ENCODE data around the gene MED6.

MED6 gene

DNA sequence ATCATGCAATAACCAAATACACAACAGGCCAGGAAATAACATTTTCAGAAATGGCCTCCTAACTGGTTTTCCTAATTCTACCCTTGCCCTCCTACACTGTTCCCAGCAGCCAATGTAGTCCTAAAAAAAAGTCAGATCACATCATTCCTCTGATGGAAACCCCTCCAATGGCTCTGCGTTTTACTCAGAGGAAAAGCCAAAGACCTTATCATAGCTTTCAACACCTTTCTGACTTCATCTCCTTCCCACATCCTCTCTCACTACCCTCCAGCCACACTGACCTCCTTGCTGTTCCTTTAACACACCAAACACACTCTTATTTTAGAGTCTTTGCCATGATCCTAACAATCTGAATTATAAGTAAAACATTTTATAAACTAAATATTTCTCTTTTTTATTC, 1.1 kb downstream of the MED6 start:
- in situ Hi-C loops (cut with MboI; ENCODE audit: low sequenced_read_pairs): no loop called here

DNA sequence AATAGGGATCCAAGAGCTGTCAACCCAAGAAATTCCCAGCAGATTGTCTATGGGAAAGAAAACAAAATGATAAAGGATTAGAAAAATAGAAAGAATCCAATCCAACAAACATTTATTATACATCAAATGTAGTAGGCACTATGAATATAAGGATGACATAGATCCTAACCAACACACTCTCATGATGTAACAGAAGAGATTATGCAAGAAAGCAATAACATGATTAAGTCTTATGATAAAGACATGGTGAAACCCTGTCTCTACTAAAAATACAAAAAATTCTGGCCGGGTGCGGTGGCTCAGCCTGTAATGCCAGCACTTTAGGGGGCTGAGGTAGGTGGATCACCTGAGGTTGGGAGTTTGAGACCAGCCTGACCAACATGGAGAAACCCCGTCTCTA, 2.7 kb downstream of the MED6 start:
- in situ Hi-C loops (cut with MboI; ENCODE audit: low sequenced_read_pairs): no loop called here

DNA sequence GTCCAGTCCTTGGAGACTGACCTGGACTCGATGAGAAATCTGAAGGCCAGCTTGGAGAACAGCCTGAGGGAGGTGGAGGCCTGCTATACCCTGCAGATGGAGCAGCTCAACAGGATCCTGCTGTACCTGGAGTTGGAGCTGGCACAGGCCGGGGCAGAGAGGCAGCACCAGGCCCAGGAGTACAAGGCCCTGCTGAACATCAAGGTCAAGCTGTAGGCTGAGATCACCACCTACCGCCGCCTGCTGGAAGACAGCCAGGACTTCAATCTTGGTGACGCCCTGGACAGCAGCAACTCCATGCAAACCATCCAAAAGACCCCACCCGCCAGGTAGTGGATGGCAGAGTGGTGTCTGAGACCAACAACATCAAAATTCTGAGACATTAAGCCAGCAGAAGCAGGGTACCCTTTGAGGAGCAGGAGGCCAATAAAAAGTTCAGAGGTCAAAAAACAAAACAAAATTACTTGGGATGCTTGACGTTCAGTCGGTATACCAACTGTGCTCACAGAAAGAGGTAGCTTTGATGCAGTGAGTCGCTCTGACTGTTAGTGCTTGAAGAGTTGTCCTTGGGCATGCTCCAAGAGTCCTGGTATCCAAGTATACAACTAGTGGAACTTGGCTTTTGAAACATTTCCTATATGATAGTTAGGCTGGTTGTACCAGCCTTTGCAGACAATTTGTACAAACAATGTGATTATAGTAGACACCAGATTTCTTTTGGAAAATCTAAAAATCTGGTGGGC, 4.8 kb downstream of the MED6 start:
- in situ Hi-C loops (cut with MboI; ENCODE audit: low sequenced_read_pairs): no loop called here

DNA sequence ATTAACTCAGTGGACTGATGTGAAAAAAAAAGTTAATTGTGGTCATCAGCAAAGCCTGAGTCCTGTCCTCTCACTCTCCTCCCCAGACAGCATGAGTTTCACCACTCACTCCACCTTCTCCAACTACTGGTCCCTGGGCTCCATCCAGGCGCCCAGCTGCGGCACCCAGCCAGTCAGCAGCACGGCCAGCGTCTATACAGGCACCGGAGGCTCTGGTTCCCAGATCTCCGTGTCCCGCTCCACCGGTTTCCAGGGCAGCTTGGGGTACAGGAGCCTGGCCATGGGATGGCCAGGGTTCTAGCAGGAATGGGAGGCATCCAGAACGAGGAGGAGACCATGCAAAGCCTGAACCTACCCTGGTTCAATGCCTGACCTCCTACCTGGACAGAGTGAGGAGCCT, 6.0 kb downstream of the MED6 start:
- in situ Hi-C loops (cut with MboI; ENCODE audit: low sequenced_read_pairs): no loop called here

DNA sequence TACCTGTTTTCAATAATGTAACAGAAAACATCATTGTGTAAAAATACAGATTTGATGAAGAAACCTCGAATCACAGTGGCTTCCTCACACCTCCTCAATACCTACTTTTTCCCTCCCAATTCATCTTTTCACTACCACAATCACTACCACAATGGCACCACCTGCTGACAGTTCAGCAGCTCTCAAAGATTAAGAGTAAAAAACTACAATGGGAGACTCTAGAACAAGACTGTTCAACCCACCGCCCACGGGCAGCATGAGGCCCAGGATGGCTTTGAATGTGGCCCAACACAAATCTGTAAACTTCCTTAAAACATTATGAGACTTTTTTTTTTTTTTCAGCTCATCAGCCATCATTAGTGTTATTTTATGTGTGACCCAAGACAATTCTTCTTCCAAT, 15.2 kb downstream of the MED6 start:
- in situ Hi-C loops (cut with MboI; ENCODE audit: low sequenced_read_pairs): no loop called here

DNA sequence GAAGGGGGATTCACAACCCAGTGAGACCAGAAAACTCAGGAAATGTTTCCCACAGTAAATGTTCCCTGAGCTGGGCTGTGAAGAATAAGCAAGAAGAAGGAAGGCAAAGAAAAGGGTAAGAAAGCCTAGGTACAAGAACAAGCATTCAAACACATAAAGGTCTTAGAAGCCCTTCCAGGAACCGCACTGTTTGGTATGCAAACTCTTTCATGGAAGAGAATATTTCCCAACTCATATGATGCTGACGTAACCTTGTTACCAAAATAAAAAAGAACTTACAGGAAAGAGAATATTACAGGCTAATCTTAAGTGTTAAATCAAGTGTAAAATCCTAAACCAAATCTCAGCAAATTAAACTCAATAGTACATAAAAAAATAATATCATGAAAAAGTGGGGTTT, 23.6 kb downstream of the MED6 start:
- in situ Hi-C loops (cut with MboI; ENCODE audit: low sequenced_read_pairs): no loop called here

DNA sequence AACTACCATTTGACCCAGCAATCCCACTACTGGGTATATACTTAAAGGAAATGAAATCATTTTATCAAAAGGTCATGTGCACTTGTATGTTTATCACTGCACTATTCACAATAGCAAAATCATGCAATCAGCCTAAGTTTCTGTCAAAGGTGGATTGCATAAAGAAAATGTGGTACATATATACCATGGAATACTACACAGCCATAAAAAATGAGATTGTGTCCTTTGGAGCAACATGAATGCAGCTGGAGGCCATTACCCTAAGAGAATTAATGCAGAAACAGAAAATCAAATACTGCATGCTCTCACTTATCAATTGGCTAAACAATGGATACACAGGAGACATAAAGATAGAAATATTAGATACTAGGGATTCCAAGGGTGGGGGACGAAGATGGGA, 27.4 kb downstream of the MED6 start:
- in situ Hi-C loops (cut with MboI; ENCODE audit: low sequenced_read_pairs): no loop called here

DNA sequence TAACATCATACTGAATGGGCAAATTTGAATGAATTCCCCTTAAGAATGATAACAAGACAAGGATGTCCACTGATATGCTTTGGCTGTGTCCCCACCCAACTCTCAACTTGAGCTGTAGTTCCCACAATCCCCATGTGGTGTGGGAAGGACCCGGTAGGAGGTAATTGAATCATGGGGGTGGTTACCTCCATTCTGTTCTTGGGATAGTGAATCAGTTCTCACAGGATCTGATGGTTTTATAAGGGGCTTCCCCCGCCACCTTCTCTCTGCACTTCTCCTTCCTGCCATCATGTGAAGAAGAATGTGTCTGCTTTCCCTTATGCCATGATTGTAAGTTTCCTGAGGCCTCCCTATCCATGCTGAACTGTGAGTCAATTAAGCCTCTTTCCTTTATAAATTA, 29.3 kb downstream of the MED6 start:
- in situ Hi-C loops (cut with MboI; ENCODE audit: low sequenced_read_pairs): no loop called here

DNA sequence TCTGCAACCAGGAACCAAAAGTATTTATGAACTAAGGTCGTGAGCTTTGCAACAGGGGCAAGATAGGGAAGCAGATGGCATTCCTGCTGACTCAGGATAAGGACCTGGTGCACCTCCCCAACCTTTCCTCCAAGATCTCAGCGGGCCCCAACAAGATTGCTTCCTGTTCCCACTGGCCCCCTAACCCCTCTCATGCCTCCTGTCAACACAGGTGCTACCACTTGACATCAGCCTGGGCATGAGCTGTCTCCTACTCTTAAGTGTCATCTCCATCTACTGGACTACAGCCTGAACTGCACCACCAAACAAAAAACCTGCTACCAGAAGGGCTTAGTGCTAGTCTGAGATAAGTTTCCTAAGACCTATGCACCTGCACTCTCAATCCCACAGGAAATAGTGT, 32.7 kb downstream of the MED6 start:
- in situ Hi-C loops (cut with MboI; ENCODE audit: low sequenced_read_pairs): no loop called here

DNA sequence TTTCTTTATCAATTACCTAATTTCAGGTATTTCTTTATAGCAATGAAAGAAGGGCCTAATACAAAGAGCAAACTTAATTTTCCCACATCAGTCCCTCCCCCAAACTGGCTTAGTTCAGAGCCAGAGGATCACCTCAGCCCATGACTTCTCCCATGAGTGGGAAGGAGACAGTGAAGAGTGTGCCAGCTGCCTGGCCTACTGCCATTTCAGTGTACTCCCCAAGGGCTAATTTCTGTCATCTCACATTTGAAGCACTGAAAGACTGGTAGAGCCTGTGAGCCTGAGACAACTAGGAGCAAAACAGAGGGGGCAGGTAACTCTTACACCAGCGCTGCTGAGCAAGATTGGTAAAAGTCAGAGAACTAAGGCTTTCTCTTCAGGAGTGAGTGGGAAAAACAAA, 36.6 kb downstream of the MED6 start:
- in situ Hi-C loops (cut with MboI; ENCODE audit: low sequenced_read_pairs): no loop called here

DNA sequence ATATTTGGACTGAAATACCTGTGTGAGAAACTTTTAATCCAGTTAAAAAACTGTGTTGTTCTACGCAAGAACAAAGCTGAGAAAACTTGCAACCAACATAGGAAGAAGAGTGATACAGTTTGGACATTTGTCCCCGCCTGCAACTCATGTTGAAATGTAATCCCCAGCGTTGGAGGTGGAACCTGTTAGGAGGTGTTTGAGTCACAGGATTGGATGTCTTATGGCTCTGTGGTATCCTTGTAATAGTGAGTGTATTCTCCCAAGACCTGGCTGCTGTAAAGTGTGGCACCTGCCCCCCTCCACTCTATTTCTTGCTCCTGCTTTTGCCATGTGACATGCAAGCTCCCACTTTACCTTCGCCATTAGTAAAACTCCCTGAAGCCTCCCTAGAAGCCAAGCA, 37.0 kb downstream of the MED6 start:
- in situ Hi-C loops (cut with MboI; ENCODE audit: low sequenced_read_pairs): no loop called here

DNA sequence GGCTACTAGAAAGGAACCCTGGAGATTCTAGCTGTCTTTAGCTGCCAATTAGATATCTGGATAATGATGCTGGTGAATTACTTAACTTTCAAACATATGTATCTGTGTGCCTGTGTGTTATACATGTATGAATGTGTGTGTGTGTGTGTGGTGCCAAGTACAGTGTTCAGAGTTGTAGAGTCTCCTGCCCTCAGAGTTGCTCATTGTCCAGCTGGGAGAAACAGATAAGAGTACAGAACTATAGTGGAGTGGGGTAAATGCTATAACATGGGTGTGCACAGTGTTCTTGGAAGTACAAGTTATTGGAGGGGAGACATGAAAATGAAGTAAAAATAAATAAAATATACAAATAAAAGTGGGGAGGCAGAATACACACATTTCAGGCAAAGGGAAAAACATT, 42.1 kb downstream of the MED6 start:
- in situ Hi-C loops (cut with MboI; ENCODE audit: low sequenced_read_pairs): no loop called here

DNA sequence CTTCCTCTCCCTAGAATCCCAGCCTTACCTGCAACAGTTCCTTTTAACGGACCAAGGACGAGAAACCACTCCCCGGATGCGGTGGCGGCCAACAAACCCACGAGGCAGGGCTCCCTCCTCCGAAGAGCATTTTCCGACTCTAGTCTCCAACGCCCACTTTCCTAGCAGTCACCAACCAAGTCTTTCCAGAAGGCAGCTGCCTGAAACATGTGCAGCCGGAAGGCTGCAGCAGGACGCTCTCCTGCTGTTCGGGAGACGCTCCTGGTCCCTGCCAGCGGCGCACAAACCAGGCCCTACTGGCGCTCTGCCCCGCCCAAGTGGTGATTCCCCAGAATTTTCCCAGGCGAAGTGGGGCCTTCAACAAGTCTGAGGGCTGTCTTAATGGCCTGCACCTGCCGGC, 44.6 kb downstream of the MED6 start:
- in situ Hi-C loops (cut with MboI; ENCODE audit: low sequenced_read_pairs): no loop called here

DNA sequence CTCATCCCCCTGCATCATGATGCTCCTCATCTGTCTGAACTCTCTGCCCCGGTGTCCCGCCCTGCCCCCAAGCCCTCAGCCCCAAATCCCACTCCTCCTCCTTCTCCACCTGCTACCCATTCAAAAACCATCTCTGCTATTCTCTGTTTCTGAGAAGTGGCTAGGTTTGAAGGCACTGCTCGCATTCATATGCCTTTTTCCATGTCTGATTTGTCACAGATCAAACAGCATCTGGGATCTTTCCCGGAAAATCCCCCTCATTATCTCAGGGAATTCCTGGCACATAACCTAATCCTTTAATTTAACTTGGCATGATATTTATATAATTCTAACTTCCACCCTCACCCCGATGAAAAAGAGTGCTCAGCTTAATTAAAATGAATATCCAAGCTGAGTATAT, 62.4 kb downstream of the MED6 start:
- in situ Hi-C loops (cut with MboI; ENCODE audit: low sequenced_read_pairs): no loop called here

DNA sequence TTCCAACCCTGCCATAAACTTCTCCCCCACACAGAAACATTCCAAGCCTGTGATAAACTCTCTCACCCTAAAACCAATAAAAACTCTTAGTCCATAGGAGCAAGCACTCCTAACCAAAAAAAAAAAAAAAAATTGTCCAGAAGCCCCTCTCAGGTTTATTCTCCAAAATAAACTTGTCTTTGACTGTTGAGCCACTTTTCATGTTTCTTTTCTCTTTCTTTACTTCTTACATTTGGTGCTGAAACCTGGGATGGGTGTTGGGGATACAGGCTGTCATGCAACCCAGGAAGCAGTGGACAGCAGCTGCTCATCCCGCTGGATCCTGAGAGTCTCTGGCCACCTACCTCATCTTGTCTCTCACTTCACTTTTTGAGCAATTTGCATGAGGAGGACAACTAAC, 63.6 kb downstream of the MED6 start:
- in situ Hi-C loops (cut with MboI; ENCODE audit: low sequenced_read_pairs): no loop called here

DNA sequence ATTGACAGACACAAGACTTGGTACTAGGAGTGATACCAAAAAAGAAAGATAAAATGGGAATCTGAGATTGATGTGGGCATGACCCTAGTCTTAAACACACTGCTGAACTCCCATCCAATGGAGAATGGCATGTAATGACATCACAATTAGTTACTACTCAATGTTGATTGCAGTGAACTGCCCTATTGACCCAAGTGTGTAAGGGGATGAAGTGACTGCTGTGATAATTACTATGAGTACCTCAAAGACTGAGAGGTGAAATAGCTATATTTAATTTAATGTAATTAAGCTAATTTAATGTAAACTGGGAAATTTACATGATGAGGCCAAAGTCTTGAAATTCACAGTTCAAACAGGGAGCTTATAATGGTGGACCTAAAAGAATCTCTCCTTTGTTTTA, 65.6 kb downstream of the MED6 start, which contains the start of gene ADAM20:
Gene ADAM20, minus strand, starts transcription at position 101 of the 400 bp plus-strand sequence. CDS start 10,247 bp downstream, outside the sequence.
- in situ Hi-C loops (cut with MboI; ENCODE audit: low sequenced_read_pairs): no loop called here

Measured in hTERT RPE-1 (cell line).